Muscle of leg (tissue), 11 donors: ENCODE results near the gene CLEC7A. TPM values are rescaled to one million over a fixed set of nuclear protein-coding genes. Genes with fewer than 3 reads are reported as not detected.

Experiments used
- DNase-seq: peaks from one replicate; pipeline ENCODE4 v3.0.0; 2013
- H3K27ac ChIP-seq: one replicate; pipeline ENCODE4 v1.5.1; 2013; ENCODE audit warnings: mild to moderate bottlenecking, low read length, control low read depth
- H3K27me3 ChIP-seq: one replicate; pipeline ENCODE4 v1.6.1; 2013; ENCODE audit warnings: low read length; ENCODE audit not compliant: control insufficient read depth, insufficient read depth
- H3K36me3 ChIP-seq: one replicate; pipeline ENCODE4 v1.6.1; 2013; ENCODE audit warnings: low read length; ENCODE audit not compliant: control insufficient read depth, insufficient read depth
- H3K4me1 ChIP-seq: one replicate; pipeline ENCODE4 v1.6.1; 2013; ENCODE audit warnings: low read length; ENCODE audit not compliant: control insufficient read depth, insufficient read depth
- H3K4me3 ChIP-seq: one replicate; pipeline ENCODE4 v1.5.1; 2013; ENCODE audit warnings: low read length, control low read depth
- H3K9me3 ChIP-seq: replicated peaks from 2 replicates; pipeline ENCODE4 v1.6.1; 2013; ENCODE audit warnings: low read depth, low read length; ENCODE audit not compliant: control insufficient read depth
- WGBS: methylation state at CpG from one replicate; pipeline ENCODE4 v1.1.5; 2013; ENCODE audit warnings: missing lambda C conversion rate; ENCODE audit not compliant: insufficient coverage; 5-methylcytosine and 5-hydroxymethylcytosine counted together
- polyA plus RNA-seq, 8 donors: library from polyadenylated mRNA; unstranded; fragments of 120-200 nt; gene quantifications; one replicate each; pipeline versions ENCODE4 v1.2.1 to v1.2.3, GENCODE V29; 2013; ENCODE audit warnings: inconsistent platforms in 1 of 8, low replicate concordance in 1 of 8; ENCODE audit not compliant: insufficient read length in 8 of 8, insufficient read depth in 1 of 8
- total RNA-seq: library from RNA; stranded (reverse); fragments of 120-200 nt; gene quantifications from one replicate; pipeline ENCODE4 v1.2.4, GENCODE V29; 2013

Gene CLEC7A
- total and polyA plus RNA-seq, 9 donors, result 0.71 to 2.2 (median 1.2) TPM

DNA sequence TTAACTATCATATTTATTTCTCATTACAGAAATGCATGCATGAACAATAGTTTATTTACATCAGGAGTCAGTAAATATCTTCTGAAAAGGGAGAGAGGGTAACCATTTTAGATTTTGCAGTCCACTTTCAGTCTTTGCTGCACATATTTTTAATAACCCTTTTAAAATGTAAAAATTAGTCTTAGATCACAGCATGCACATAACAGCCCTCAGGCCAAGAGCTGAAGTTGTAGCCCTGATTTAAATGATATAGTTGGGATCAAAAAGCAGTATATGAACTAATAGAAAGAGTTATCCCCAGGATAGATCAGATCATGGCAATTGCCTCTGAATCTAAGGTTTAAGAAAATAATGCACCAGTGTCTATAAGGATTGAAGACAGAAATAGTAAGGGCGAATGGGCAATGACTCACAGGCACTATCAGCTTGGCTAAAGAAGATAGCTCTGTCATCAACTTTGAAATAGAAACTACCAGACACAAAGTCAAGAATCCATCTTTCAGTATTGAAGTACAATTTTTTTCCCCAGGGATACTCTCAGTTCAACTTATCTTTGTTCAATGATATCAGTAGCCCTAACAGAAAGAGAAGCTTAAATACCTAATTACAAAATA lies 13.1 kb upstream of the CLEC7A start:
- no peak for DNase-seq
- Histone ChIP-seq H3K9me3 (no peaks in the 10 kb centered on the region), H3K27me3 (no peaks in the 10 kb centered on the region), H3K4me1 (no peaks in the 10 kb centered on the region), H3K36me3 (no peaks in the 10 kb centered on the region), H3K27ac (no peak overlapping the region), H3K4me3 (no peak overlapping the region)
- no CpG with 5 or more reads among the region's 1 CpG for WGBS

DNA sequence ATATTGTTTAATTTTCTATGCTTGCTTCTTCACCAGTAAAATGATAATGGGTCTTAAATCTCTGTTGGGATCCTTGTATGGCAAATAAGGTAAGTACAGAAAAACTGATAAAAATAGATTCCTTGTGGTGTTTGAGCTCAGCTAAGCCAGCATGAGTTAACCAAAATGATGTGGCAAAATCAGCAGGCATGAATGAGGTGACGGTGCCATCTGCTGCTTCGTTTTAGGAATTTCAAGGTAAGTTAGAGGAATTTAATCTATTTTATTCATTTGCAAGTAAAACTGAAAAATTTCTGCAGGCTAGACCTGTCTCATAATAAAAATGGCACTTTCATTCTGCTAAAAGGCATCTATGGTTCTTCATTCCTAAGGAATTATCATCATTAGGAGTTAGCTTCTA lies 10.0 kb upstream of the CLEC7A start:
- Histone ChIP-seq H3K4me3 (no peak overlapping the region), H3K27me3 (no peaks in the 10 kb centered on the region), H3K36me3 (no peaks in the 10 kb centered on the region), H3K4me1 (no peaks in the 10 kb centered on the region), H3K27ac (no peak overlapping the region), H3K9me3 (no peaks in the 10 kb centered on the region)
- no CpG with 5 or more reads among the region's 2 CpGs for WGBS
- peak; percentile 61 for DNase-seq

DNA sequence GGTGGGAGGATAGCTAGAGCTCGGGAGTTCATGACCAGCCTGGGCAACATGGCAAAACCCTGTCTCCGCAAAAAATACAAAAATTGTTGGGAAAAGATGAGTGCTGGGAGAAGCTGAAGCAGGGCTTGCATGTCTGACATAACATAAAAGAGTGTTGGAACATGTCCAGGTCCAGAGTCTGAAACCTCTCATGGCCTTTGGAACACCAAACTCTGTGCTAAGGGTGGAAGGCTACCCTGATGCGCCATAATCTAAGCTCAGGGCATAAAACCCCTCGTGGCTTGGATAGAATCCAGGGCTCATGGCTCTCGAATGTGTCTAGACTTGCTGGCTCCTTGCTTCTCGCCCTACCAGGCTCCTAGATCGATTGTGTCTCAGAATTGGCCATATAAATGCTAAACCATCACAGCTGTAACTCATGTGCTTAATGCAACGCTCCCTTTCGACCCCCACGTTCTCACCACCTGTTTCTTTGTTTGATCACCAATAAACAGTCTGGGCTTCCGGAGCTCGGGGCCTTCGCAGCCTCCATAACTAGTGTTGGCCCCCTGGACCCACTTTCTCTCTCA lies 6.7 kb upstream of the CLEC7A start:
- DNase-seq, result no peak
- WGBS, result 74% methylated on average over 13 of the region's 13 CpGs

DNA sequence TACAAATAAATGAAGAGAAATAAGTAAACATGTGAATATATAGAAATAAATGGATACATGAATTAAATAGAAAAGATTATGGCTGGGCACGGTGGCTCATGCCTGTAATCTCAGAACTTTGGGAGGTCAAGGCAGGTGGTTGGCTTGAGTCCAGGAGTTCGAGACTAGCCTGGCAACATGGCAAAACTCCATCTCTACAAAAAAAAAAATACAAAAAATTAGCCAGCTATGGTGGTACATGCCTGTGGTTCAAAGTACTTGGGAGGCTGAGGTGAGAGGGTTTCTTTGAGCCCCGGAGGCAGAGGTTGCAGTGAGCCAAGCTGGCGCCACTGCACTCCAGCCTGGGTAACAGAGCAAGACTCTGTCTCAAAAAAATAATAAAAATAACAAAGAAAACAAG lies 5.1 kb upstream of the CLEC7A start:
- WGBS, result no CpG with 5 or more reads among the region's 4 CpGs
- no peaks in the 10 kb centered on the region for H3K27me3 ChIP-seq

More for the DNA sequence above, 6.7 kb upstream of the CLEC7A start:
- no peak overlapping the region for H3K4me3 ChIP-seq
- no peak overlapping the region for H3K27ac ChIP-seq
- H3K27me3 ChIP-seq, result no peaks in the 10 kb centered on the region
- H3K9me3 ChIP-seq, result no peaks in the 10 kb centered on the region
- H3K36me3 ChIP-seq, result no peaks in the 10 kb centered on the region
- H3K4me1 ChIP-seq, result no peaks in the 10 kb centered on the region

DNA sequence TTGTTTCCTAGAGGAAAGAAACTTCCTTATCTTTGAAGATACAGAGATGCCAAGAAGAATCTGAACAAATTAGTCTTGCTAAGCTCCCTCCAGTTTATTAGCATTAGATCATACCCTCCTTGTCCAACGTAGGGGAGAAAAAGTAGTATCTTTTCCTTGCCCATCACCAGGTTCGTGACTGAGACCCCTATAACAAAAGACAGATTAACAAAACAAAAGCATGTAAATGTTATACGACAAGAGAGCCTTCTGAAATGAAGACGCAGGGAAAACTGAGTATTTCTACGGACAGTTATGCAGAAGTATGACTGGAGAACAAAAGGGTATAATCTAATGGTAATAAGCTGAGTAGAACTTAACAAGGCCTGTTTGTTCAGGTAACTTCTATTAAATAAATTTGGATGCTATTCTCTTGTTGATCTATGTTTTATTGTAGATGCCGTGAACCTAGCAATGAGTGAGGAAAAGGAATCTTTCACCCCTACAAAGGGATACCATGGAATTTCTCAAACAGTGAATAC lies 2.9 kb upstream of the CLEC7A start:
- Histone ChIP-seq H3K4me3 (no peak overlapping the region), H3K4me1 (no peaks in the 10 kb centered on the region), H3K9me3 (no peaks in the 10 kb centered on the region), H3K36me3 (no peaks in the 10 kb centered on the region), H3K27ac (no peak overlapping the region), H3K27me3 (no peaks in the 10 kb centered on the region)
- 60% methylated on average over 1 of the region's 6 CpGs for WGBS
- DNase-seq, result no peak

More for the DNA sequence above, 5.1 kb upstream of the CLEC7A start:
- Histone ChIP-seq H3K4me3 (no peak overlapping the region), H3K9me3 (no peaks in the 10 kb centered on the region), H3K27ac (no peak overlapping the region), H3K36me3 (no peaks in the 10 kb centered on the region), H3K4me1 (no peaks in the 10 kb centered on the region)
- DNase-seq, result no peak

DNA sequence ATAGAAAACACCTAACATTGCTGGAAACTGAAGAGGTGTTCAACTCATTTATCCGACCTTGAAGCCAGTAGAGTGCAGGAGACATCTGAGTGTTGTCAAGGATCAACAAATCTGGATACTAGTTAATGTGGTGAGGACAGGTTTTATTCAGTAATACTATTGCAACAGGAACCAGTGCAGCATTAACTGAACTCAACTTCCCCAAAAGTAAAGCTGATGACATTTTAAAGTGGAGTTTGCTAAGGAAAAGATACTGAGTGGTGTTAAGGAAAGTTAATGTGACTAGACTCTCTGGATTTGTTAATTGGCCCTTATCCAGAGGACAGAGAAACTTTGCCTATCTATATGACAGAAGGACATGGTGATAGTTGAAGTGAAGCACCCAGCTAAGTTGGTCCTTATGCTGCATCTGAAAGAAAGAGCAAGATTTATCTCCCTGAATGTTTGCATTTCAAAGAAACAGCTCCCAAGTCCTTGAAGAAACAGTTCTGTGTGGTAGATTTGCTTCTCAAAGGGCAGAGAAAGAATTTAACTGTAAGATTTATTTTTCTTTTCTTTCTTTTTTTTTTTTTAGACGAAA lies 1.2 kb upstream of the CLEC7A start:
- no peaks in the 10 kb centered on the region for H3K9me3 ChIP-seq
- no CpG with 5 or more reads among the region's 2 CpGs for WGBS
- no peaks in the 10 kb centered on the region for H3K27me3 ChIP-seq
- no peaks in the 10 kb centered on the region for H3K4me1 ChIP-seq
- H3K27ac ChIP-seq, result no peak overlapping the region
- DNase-seq, result peak; percentile 20
- H3K4me3 ChIP-seq, result no peak overlapping the region
- no peaks in the 10 kb centered on the region for H3K36me3 ChIP-seq

DNA sequence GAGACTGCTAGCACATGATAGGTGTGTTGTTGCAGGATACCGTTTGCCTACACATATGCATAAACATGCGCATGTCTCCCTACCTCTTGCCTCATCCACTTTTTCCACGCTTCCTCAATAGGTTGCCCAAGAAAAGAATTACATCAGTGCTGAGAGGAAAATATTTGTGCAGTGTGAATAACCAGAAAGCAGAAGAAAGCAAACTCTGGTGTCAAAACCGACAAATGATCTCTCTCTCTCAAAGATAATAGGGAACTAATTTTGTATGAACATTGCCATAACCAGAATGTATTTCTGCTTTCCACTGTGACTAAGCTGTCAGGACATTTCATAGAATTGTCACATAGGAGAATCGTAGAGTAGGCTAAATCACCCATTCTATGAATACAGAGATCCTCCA lies 1.3 kb downstream of the CLEC7A start:
- WGBS, result no CpG with 5 or more reads among the region's 5 CpGs
- Histone ChIP-seq H3K4me1 (no peaks in the 10 kb centered on the region), H3K27me3 (no peaks in the 10 kb centered on the region), H3K9me3 (no peaks in the 10 kb centered on the region), H3K27ac (peak overlapping the region; percentile 60), H3K4me3 (no peak overlapping the region), H3K36me3 (no peaks in the 10 kb centered on the region)
- DNase-seq, result peak; percentile 81

DNA sequence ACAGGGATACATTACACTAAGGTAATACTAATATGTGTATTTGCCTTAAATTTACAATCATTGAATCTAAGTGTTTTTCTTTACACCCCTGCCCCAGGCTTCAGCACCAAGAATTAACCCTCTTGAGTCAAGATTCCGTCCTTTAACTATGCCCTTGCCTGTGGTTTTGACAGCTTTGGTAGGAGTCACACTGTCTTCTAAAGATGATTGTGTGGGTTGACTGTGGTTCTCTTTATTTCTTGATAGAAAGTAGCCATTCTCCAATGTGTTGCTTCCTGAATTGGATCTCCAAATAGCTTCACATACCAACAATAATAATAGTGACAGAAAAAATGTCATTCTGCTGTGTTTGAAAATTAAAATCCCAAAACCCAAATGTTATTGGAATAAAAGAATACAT lies 3.6 kb downstream of the CLEC7A start:
- H3K27me3 ChIP-seq, result no peaks in the 10 kb centered on the region
- no peaks in the 10 kb centered on the region for H3K9me3 ChIP-seq
- no peak overlapping the region for H3K4me3 ChIP-seq
- no peak overlapping the region for H3K27ac ChIP-seq
- no CpG with 5 or more reads among the region's 1 CpG for WGBS
- no peaks in the 10 kb centered on the region for H3K36me3 ChIP-seq
- H3K4me1 ChIP-seq, result no peaks in the 10 kb centered on the region
- no peak for DNase-seq

DNA sequence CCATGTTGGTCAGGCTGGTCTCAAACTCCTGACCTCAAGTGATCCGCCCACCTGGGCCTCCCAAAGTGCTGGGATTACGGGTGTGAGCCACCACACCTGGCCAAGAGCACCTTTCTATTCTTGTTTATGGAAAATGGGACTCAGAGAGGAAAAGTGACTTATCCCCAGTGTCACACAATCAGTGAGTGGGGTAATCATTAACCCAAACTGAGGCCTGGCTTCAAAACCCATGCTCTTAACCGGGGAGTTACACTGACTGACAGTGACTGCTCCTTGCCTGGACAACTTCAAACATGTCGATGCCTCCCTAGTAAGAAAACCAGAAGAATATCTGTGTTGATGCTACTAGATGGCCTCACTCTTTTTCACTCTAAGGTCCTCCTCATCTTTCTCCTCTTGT lies 7.3 kb downstream of the CLEC7A start:
- no peak for DNase-seq
- Histone ChIP-seq H3K4me3 (no peak overlapping the region), H3K27me3 (no peaks in the 10 kb centered on the region), H3K36me3 (no peaks in the 10 kb centered on the region), H3K27ac (no peak overlapping the region), H3K4me1 (no peaks in the 10 kb centered on the region), H3K9me3 (no peaks in the 10 kb centered on the region)
- no CpG with 5 or more reads among the region's 4 CpGs for WGBS

DNA sequence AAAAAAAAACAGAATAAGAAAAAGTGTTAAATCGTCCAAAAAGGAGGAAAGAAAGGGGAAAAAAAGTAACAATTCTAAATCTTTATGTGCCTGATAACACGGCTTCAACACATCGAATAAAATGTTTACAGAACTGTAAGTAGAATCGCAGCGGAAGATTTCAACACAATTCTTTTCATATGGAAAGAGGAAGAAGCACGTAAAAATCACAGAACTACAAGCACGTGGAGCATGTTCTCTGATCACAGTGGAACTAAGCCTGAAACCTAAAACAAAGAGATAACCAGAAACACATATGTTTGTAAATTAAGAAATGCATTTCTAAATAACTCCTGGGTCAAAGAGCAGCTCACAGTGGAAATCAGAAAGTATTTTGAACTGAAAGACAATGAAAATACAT lies 8.7 kb downstream of the CLEC7A start:
- Histone ChIP-seq H3K27ac (no peak overlapping the region), H3K4me1 (no peaks in the 10 kb centered on the region), H3K36me3 (no peaks in the 10 kb centered on the region), H3K9me3 (no peaks in the 10 kb centered on the region), H3K27me3 (no peaks in the 10 kb centered on the region), H3K4me3 (no peak overlapping the region)
- WGBS, result no CpG with 5 or more reads among the region's 7 CpGs
- peak; percentile 71 for DNase-seq
